K562 (cell line): Measurements from ENCODE around the gene UTS2R. TPM values are rescaled to one million over a fixed set of nuclear protein-coding genes. Genes with fewer than 3 reads are reported as not detected.
A peak's percentile ranks its signal among the peaks of the same experiment; 100 is the strongest.

Experiments used
- ATAC-seq: fragments of 200-7000 bp; cut with Tn5 transposase; 3 replicates; pipeline ENCODE4 v1.9.1; 2020; ENCODE audit warnings: moderate library complexity
- BruUV-seq: library from RNA; stranded (reverse); fragments of 400-500 nt; replicated peaks from 2 replicates; lab custom pipeline; 2021; lab: Mats Ljungman, UMichigan
- CTCF ChIA-PET: fragments of 300-600 bp; formaldehyde crosslinking; extraction: SDS; loops from one replicate; lab custom pipeline; 2021; ENCODE audit warnings: low intra/inter-chr PET ratio; lab: Yijun Ruan, JAX
- POLR2A ChIA-PET: fragments of 300-600, 350-650 bp; sonication (Branson Sonifier 250); formaldehyde crosslinking; extraction: SDS; loops from one replicate; lab custom pipeline; 2021; ENCODE audit warnings: antibody characterized with exemption, inconsistent platforms; lab: Yijun Ruan, JAX
- DNase-seq, 4 experiments: peaks; one replicate each; pipeline versions ENCODE4 v3.0.0 to v3.0.0-alpha.2; 2011 to 2018; ENCODE audit warnings: low spot score in 3 of 4, mixed read lengths in 3 of 4; ENCODE audit errors: extremely low read depth in 1 of 4
- FAIRE-seq: peaks from 2 replicates; lab custom pipeline; 2011; peaks lifted over from hg19 to GRCh38; lab: Jason Lieb, UNC
- H2AFZ ChIP-seq: 2 replicates; pipeline ENCODE4 v1.6.0; 2011; ENCODE audit warnings: low read depth, low read length, control low read depth, inconsistent platforms
- H3K27ac ChIP-seq: fragments of 200-600 bp; 3 replicates; pipeline ENCODE4 v1.8.0; 2011; ENCODE audit warnings: low read depth, mild to moderate bottlenecking, control low read depth, inconsistent platforms, low read length, moderate library complexity, mixed read lengths; ENCODE audit errors: extremely low read depth
- H3K27me3 ChIP-seq, 2 experiments: fragments of 300-600 bp in 1 of 2; 2 replicates in 1 of 2; 3 replicates in 1 of 2; pipeline versions ENCODE4 v1.6.0 to v1.8.0; 2011; ENCODE audit warnings: inconsistent platforms in 2 of 2, low read length in 2 of 2, mild to moderate bottlenecking in 1 of 2, mixed read lengths in 1 of 2, moderate library complexity in 1 of 2; ENCODE audit not compliant: control insufficient read depth in 2 of 2, insufficient read depth in 2 of 2
- H3K36me3 ChIP-seq: fragments of 300-600 bp; 3 replicates; pipeline ENCODE4 v1.8.0; 2011; ENCODE audit warnings: mild to moderate bottlenecking, low read length, inconsistent platforms; ENCODE audit not compliant: control insufficient read depth, insufficient read depth
- H3K4me1 ChIP-seq, 2 experiments: fragments of 200-600 bp in 1 of 2; replicated peaks in 1 of 2; 2 replicates in 1 of 2; 3 replicates in 1 of 2; pipeline versions ENCODE4 v1.5.1 to v1.8.0; 2011; ENCODE audit warnings: inconsistent platforms in 2 of 2, low read length in 2 of 2, mild to moderate bottlenecking in 1 of 2, mixed read lengths in 1 of 2, moderate library complexity in 1 of 2; ENCODE audit not compliant: control insufficient read depth in 2 of 2, insufficient read depth in 2 of 2
- H3K4me2 ChIP-seq: 2 replicates; pipeline ENCODE4 v1.6.1; 2011; ENCODE audit warnings: low read length, control low read depth, inconsistent platforms, mixed read lengths; ENCODE audit not compliant: insufficient read depth
- H3K4me3 ChIP-seq: fragments of 200-600 bp; sonication (generic), shearing (Covaris generic); 2 replicates; pipeline ENCODE4 v1.5.1; 2016; ENCODE audit warnings: control low read depth, inconsistent platforms
- H3K79me2 ChIP-seq: fragments of 200-600 bp; 3 replicates; pipeline ENCODE4 v1.8.0; 2011; ENCODE audit warnings: low read length, inconsistent platforms; ENCODE audit not compliant: control insufficient read depth, insufficient read depth
- H3K9ac ChIP-seq, 2 experiments: 2 replicates each; pipeline versions ENCODE4 v1.6.0 to v1.6.1; 2011; ENCODE audit warnings: low read depth in 2 of 2, low read length in 2 of 2, control low read depth in 1 of 2, inconsistent platforms in 1 of 2, mild to moderate bottlenecking in 1 of 2, mixed read lengths in 1 of 2; ENCODE audit not compliant: insufficient read depth in 1 of 2
- H3K9me1 ChIP-seq: one replicate; pipeline ENCODE4 v1.6.0; 2011; ENCODE audit warnings: inconsistent platforms, mild to moderate bottlenecking, low read length, moderate library complexity; ENCODE audit not compliant: control insufficient read depth, insufficient read depth
- H3K9me3 ChIP-seq: replicated peaks from 2 replicates; pipeline ENCODE4 v1.5.1; 2011; ENCODE audit warnings: low read depth, low read length, inconsistent platforms; ENCODE audit not compliant: control insufficient read depth, insufficient read depth
- H4K20me1 ChIP-seq: replicated peaks from 2 replicates; pipeline ENCODE4 v1.6.1; 2011; ENCODE audit warnings: low read length, inconsistent platforms, mixed read lengths; ENCODE audit not compliant: control insufficient read depth, insufficient read depth
- ARID1B ChIP-seq: fragments of 450-650 bp; IDR thresholded peaks from 2 replicates; pipeline ENCODE4 v1.6.1; 2016; ENCODE audit warnings: antibody characterized with exemption, mild to moderate bottlenecking, inconsistent platforms
- ATF7 ChIP-seq: fragments of 450-650 bp; IDR thresholded peaks from 2 replicates; pipeline ENCODE4 v1.7.1; 2014; ENCODE audit warnings: mild to moderate bottlenecking, moderate library complexity
- CEBPG ChIP-seq, 3 experiments: fragments of 200-800 bp in 1 of 3; sonication (Bioruptor generic) in 1 of 3; sonication (generic) in 1 of 3; formaldehyde crosslinking in 1 of 3; IDR thresholded peaks in 2 of 3; conservative IDR thresholded peaks in 1 of 3; 2 replicates each; pipeline versions ENCODE4 v1.6.1 to v1.8.0; 2016 to 2022; ENCODE audit warnings: missing compliant biosample characterization in 2 of 3, missing genetic modification characterization in 2 of 3, mild to moderate bottlenecking in 1 of 3, missing genetic modification reagents in 1 of 3
- CHAMP1 ChIP-seq: fragments of 450-650 bp; IDR thresholded peaks from 2 replicates; pipeline ENCODE4 v1.6.1; 2016; ENCODE audit warnings: mild to moderate bottlenecking
- CREB1 ChIP-seq, 2 experiments: sonication (generic) in 1 of 2; formaldehyde crosslinking in 1 of 2; IDR thresholded peaks; 2 replicates each; pipeline versions ENCODE4 v1.6.1 to v1.8.0; 2012 to 2022; ENCODE audit warnings: inconsistent platforms in 1 of 2, mild to moderate bottlenecking in 1 of 2, missing genetic modification reagents in 1 of 2, moderate library complexity in 1 of 2
- DMBX1 ChIP-seq: fragments of 250-450 bp; sonication (Bioruptor Pico); IDR thresholded peaks from 2 replicates; pipeline ENCODE4 v1.8.0; 2022; ENCODE audit warnings: inconsistent platforms, mild to moderate bottlenecking, moderate library complexity, borderline replicate concordance
- FOXP1 ChIP-seq: sonication (generic); formaldehyde crosslinking; IDR thresholded peaks from 2 replicates; pipeline ENCODE4 v1.8.0; 2022; ENCODE audit warnings: mild to moderate bottlenecking, missing genetic modification reagents
- HINFP ChIP-seq: fragments of 450-650 bp; conservative IDR thresholded peaks from 2 replicates; pipeline ENCODE4 v1.6.1; 2016; ENCODE audit warnings: missing genetic modification characterization, low read depth, mild to moderate bottlenecking, control low read depth, missing compliant biosample characterization
- MYNN ChIP-seq, 2 experiments: sonication (generic); formaldehyde crosslinking in 1 of 2; IDR thresholded peaks; 2 replicates each; pipeline versions ENCODE4 v1.5.0 to v1.6.1; 2016 to 2020; ENCODE audit warnings: antibody characterized with exemption in 1 of 2, missing genetic modification reagents in 1 of 2
- POLR2A ChIP-seq: fragments of 450-650 bp; conservative IDR thresholded peaks from 2 replicates; pipeline ENCODE4 v1.6.1; 2016
- RBFOX2 ChIP-seq: fragments of 200-400 bp; formaldehyde crosslinking; IDR thresholded peaks from 2 replicates; pipeline ENCODE4 v1.6.1; 2017; ENCODE audit warnings: low read depth, mild to moderate bottlenecking, low read length, moderate library complexity
- SIN3B ChIP-seq: fragments of 450-650 bp; IDR thresholded peaks from 2 replicates; pipeline ENCODE4 v1.6.1; 2017; ENCODE audit warnings: low read depth, mild to moderate bottlenecking, moderate library complexity
- TAF9B ChIP-seq: fragments of 450-650 bp; IDR thresholded peaks from 2 replicates; pipeline ENCODE4 v1.6.1; 2018; ENCODE audit warnings: mild to moderate bottlenecking; ENCODE audit not compliant: partially characterized antibody
- WHSC1 ChIP-seq: IDR thresholded peaks from one replicate; pipeline ENCODE4 v1.6.1; 2012; ENCODE audit warnings: low read length, control low read depth, inconsistent platforms
- ZBTB1 ChIP-seq: sonication (generic); formaldehyde crosslinking; IDR thresholded peaks from 2 replicates; pipeline ENCODE4 v1.8.1; 2023; ENCODE audit warnings: missing genetic modification reagents, low read depth, mild to moderate bottlenecking, borderline replicate concordance
- ZFX ChIP-seq: sonication (generic); formaldehyde crosslinking; IDR thresholded peaks from 2 replicates; pipeline ENCODE4 v1.8.0; 2022; ENCODE audit warnings: mild to moderate bottlenecking, missing genetic modification reagents, moderate library complexity
- WGBS: fragments of 100-300 bp; shearing (Covaris generic); methylation state at CpG from one replicate; pipeline ENCODE4 v1.1.6; 2016; ENCODE audit warnings: low coverage, mixed read lengths; ENCODE audit not compliant: insufficient coverage; ENCODE audit errors: missing lambda C conversion rate; 5-methylcytosine and 5-hydroxymethylcytosine counted together
- in situ Hi-C: fragments of 300-500 bp; cut with MboI; formaldehyde crosslinking; loops from 4 replicates; pipeline ENCODE4 v1.15.0; 2018; ENCODE audit warnings: inconsistent platforms, mixed read lengths
- intact Hi-C: fragments of 100-400 bp; cut with micrococcal nuclease; formaldehyde crosslinking; loops from 2 replicates; pipeline ENCODE4 v1.14.2; 2022
- polyA plus RNA-seq, 8 experiments: library from polyadenylated mRNA; depleted of rRNA in 4 of 8; stranded (reverse) in 5 of 8; unstranded in 3 of 8; fragments of >200 nt; fragmentation: Nextera tagmentation in 2 of 8; fragmentation: Illumina TruSeq in 1 of 8; extraction: Ambion mirVana in 2 of 8; extraction: Trizol in 1 of 8; gene quantifications; 2 replicates each; pipeline versions ENCODE4 v1.2.1 to v1.2.3, GENCODE V29; 2011 to 2014; ENCODE audit warnings: inconsistent platforms in 1 of 8, missing spikeins in 1 of 8
- total RNA-seq, 7 experiments: library from RNA; depleted of rRNA in 6 of 7; stranded (reverse); fragments of >200 nt in 6 of 7; fragmentation: Illumina TruSeq in 2 of 7; extraction: Trizol in 2 of 7; gene quantifications; 2 replicates each; pipeline versions ENCODE4 v1.2.1 to v1.2.3, GENCODE V29; 2011 to 2021; ENCODE audit warnings: low replicate concordance in 1 of 7

Gene UTS2R
- total and polyA plus RNA-seq, 9 of the 15 experiments (the other 6 are each of a cell fraction or from before 2014, with no cell fraction given): 0.22 TPM; not detected in 8

GRCh38 chr17:82414548-82415281 is 43.1 kb downstream of the UTS2R start:
- Histone ChIP-seq H3K9ac (no peak overlapping the region), H3K9me3 (no peaks in the 10 kb centered on the region), H3K9me1 (peaks cover 5% of the 10 kb centered on the region), H3K79me2 (peaks cover 31% of the 10 kb centered on the region), H3K4me1 (peaks cover 5 to 37% of the 10 kb centered on the region in 2 experiments), H3K36me3 (peaks cover 14% of the 10 kb centered on the region; the same call in 2 of the 3 replicates), H2AFZ (no peak overlapping the region), H3K27me3 (no peaks in the 10 kb centered on the region), H4K20me1 (peaks cover 15% of the 10 kb centered on the region), H3K27ac (no peak overlapping the region), H3K4me2 (peak overlapping the region; percentile 59; the same call in 1 of the 2 replicates), H3K4me3 (0 out of 2 replicates have a peak overlapping the region, but pooled peaks have one; percentile 8)
- BruUV-seq: no TSS peak
- WGBS: 18% methylated on average over 38 of the region's 38 CpGs
- DNase-seq: peak; percentile 83 to 92 (median 90)
- in situ Hi-C loops (no loop called here), intact Hi-C loops (loop anchor here (1.0 to 10.0 kb wide), 3 partner anchors 63 to 176 kb away; no protein-coding TSS in a partner anchor)
- peak; percentile 88 for ATAC-seq
- peak; percentile 86 for FAIRE-seq
- POLR2A ChIA-PET: interaction anchor here (0.6 to 1.6 kb wide), 5 partner anchors 9 to 116 kb away, joined by 3 to 6 read pairs (median 3); no protein-coding TSS in a partner anchor
- CTCF ChIA-PET: interaction anchor here (0.6 to 1.3 kb wide), 4 partner anchors 63 to 209 kb away, joined by 4 to 7 read pairs (median 4); no protein-coding TSS in a partner anchor
- TF ChIP-seq ARID1B (peak; percentile 12; the same call in 1 of the 2 replicates), RBFOX2 (peak; percentile 13), MYNN (IDR thresholded peaks at IDR 0.05) (0 out of 2 replicates have a peak, but pooled peaks have one; percentile 35), MYNN (CRISPR knock-in tag; IDR thresholded peaks at IDR 0.05) (no peak), ZFX (CRISPR knock-in tag) (peak; percentile 54; the same call in 1 of the 2 replicates), HINFP (tag) (0 out of 2 replicates have a peak, but pooled peaks have one; percentile 18), DMBX1 (peak; percentile 72; the same call in 1 of the 2 replicates), ZBTB1 (peak; percentile 83), WHSC1 (no peak), CREB1 (IDR thresholded peaks at IDR 0.05) (peak; percentile 65; the same call in 1 of the 2 replicates), CREB1 (CRISPR knock-in tag; IDR thresholded peaks at IDR 0.05) (no peak), POLR2A (no peak), TAF9B (no peak), ATF7 (peak; percentile 58; the same call in 1 of the 2 replicates), CEBPG (CRISPR knock-in tag; IDR thresholded peaks at IDR 0.05) (no peak), CEBPG (tag; conservative IDR thresholded peaks at IDR 0.05 in 1 of 2, IDR thresholded peaks at IDR 0.05 in 1 of 2) (no peak), SIN3B (peak; percentile 61), FOXP1 (CRISPR knock-in tag) (peak; percentile 95), CHAMP1 (peak; percentile 87)
